ENCODE measurements around the gene RAB20. TPM values are rescaled to one million over a fixed set of nuclear protein-coding genes. Genes with fewer than 3 reads are reported as not detected.

RAB20 gene
- total RNA-seq, 1 experiment from 2014 or later, result 10.6 TPM

DNA sequence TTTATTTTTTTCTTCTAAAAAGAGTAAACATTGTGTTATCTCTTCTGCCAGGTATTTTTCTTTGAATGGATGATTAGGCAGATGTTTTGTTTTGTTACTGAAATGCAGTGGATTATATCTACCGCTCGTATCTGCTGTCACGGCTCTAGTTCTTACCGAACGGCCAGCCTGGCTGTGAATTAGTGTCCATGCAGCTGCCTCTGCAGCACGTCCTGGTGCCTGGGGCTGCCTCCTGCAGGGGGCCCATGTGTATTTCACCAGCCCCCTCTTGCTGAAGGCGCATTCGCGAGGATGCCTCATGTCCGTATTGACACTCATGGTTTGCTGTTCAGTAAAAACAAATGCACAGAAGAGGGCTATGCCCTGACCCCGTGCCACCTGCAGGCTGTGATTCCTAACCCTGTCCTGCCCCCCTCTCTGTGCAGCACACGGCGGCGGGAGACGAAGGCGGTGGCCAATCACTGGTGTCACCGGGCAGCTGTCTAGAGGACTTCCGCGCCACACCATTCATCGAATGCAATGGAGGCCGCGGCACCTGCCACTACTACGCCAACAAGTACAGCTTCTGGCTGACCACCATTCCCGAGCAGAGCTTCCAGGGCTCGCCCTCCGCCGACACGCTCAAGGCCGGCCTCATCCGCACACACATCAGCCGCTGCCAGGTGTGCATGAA, 49.9 kb downstream of the RAB20 start:
- no TSS peak for BruUV-seq (replicated peaks)
- no peak overlapping the region for H3K4me2 ChIP-seq (ENCODE audit: low read length)
- no peaks in the 10 kb centered on the region for H3K9me3 ChIP-seq (ENCODE audit: control insufficient read depth in 1 of 2, insufficient read depth in 1 of 2, low read depth in 1 of 2, low read length in 2 of 2)
- H3K9ac ChIP-seq (ENCODE audit: low read length), result no peak overlapping the region
- no peaks in the 10 kb centered on the region for H3K79me2 ChIP-seq (ENCODE audit: insufficient read depth, low read length)
- intact Hi-C loops (cut with micrococcal nuclease), result no loop called here
- ATAC-seq, result no peak
- TF ChIP-seq YY1 (IDR thresholded peaks at IDR 0.05; ENCODE audit: extremely low read depth, insufficient replicate concordance, low read depth, low read length) (no peak), TCF7L2 (IDR thresholded peaks at IDR 0.05; ENCODE audit: borderline replicate concordance, extremely low read depth, insufficient read depth, insufficient read length) (no peak), RAD21 (IDR thresholded peaks at IDR 0.05; ENCODE audit: low read depth) (no peak), POLR2A (IDR thresholded peaks at IDR 0.05; ENCODE audit: borderline replicate concordance, extremely low read depth, insufficient read depth, insufficient read length) (no peak), ZFX (IDR thresholded peaks at IDR 0.05) (no peak), CEBPB (IDR thresholded peaks at IDR 0.05; ENCODE audit: low read depth) (no peak), EGR1 (IDR thresholded peaks at IDR 0.05; ENCODE audit: low read depth) (no peak), CTCF (IDR thresholded peaks at IDR 0.05 in 2 of 3, conservative IDR thresholded peaks at IDR 0.05 in 1 of 3; ENCODE audit: borderline replicate concordance in 1 of 3, insufficient read depth in 1 of 3, low read depth in 2 of 3, low read length in 2 of 3) (no peak), MAX (IDR thresholded peaks at IDR 0.05) (no peak), ELF1 (IDR thresholded peaks at IDR 0.05; ENCODE audit: borderline replicate concordance, low read depth) (no peak), JUND (IDR thresholded peaks at IDR 0.05) (no peak), POLR2AphosphoS5 (IDR thresholded peaks at IDR 0.05; ENCODE audit: low read depth, low read length) (no peak), SP1 (IDR thresholded peaks at IDR 0.05; ENCODE audit: low read depth) (no peak), SRF (IDR thresholded peaks at IDR 0.05; ENCODE audit: low read depth) (no peak), ZNF274 (IDR thresholded peaks at IDR 0.05; ENCODE audit: low read depth, low read length) (no peak)
- TF ChIP-seq, protein P1, sequence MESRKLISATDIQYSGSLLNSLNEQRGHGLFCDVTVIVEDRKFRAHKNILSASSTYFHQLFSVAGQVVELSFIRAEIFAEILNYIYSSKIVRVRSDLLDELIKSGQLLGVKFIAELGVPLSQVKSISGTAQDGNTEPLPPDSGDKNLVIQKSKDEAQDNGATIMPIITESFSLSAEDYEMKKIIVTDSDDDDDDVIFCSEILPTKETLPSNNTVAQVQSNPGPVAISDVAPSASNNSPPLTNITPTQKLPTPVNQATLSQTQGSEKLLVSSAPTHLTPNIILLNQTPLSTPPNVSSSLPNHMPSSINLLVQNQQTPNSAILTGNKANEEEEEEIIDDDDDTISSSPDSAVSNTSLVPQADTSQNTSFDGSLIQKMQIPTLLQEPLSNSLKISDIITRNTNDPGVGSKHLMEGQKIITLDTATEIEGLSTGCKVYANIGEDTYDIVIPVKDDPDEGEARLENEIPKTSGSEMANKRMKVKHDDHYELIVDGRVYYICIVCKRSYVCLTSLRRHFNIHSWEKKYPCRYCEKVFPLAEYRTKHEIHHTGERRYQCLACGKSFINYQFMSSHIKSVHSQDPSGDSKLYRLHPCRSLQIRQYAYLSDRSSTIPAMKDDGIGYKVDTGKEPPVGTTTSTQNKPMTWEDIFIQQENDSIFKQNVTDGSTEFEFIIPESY (IDR thresholded peaks at IDR 0.05; ENCODE audit: extremely low read depth, insufficient replicate concordance, low read length), result no peak
- TF ChIP-seq, protein P2, sequence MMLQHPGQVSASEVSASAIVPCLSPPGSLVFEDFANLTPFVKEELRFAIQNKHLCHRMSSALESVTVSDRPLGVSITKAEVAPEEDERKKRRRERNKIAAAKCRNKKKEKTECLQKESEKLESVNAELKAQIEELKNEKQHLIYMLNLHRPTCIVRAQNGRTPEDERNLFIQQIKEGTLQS (IDR thresholded peaks at IDR 0.05), result no peak
- H2AFZ ChIP-seq (ENCODE audit: low read depth, low read length, poor library complexity, severe bottlenecking), result no peak overlapping the region
- no peaks in the 10 kb centered on the region for H4K20me1 ChIP-seq (ENCODE audit: insufficient read depth)
- no peaks in the 10 kb centered on the region for H3K27me3 ChIP-seq (ENCODE audit: insufficient read depth, low read length)
- no peak overlapping the region for H3K27ac ChIP-seq (ENCODE audit: low read depth, low read length)
- CTCF ChIA-PET, result no interaction called here
- RAD21 ChIA-PET (ENCODE audit: low non-redundant PET in 1 of 2, low total read pairs in 2 of 2, uncharacterized antibody in 2 of 2, unreplicated experiment in 2 of 2), result no interaction called here
- no peak overlapping the region for H3K4me3 ChIP-seq (replicated peaks in 1 of 2; ENCODE audit: low read depth in 1 of 2, low read length in 2 of 2)
- H3K4me1 ChIP-seq (ENCODE audit: control insufficient read depth in 1 of 2, insufficient read depth in 2 of 2, low read length in 2 of 2), result peaks cover 10 to 24% of the 10 kb centered on the region in 2 experiments
- H3K9me2 ChIP-seq (ENCODE audit: insufficient read depth), result no peaks in the 10 kb centered on the region
- DNase-seq (ENCODE audit: low read depth, low spot score), result no peak
- no peaks in the 10 kb centered on the region for H3K36me3 ChIP-seq (ENCODE audit: control insufficient read depth in 1 of 2, insufficient read depth in 2 of 2, low read length in 2 of 2)
- POLR2A ChIA-PET, result no interaction called here

Measured in HCT116 (cell line).